Neural progenitor cell (in vitro differentiated cells): ENCODE data around the gene TMEM248. TPM values are rescaled to one million over a fixed set of nuclear protein-coding genes. Genes with fewer than 3 reads are reported as not detected.
"Not testable (repeated sequence)": the region's sequence is repeated elsewhere in the genome, so short reads cannot be mapped to it uniquely, and the experiment has no call there.

Source experiments
- DNase-seq: peaks from one replicate; pipeline ENCODE4 v3.0.0-alpha.2; 2016; ENCODE audit warnings: low spot score
- H2AFZ ChIP-seq: fragments of 200-600 bp; sonication (generic); replicated peaks from 2 replicates; pipeline ENCODE4 v1.6.1; 2016; ENCODE audit warnings: antibody characterized with exemption
- H3F3A ChIP-seq: fragments of 200-600 bp; sonication (generic); 2 replicates; pipeline ENCODE4 v1.6.1; 2016; ENCODE audit warnings: antibody characterized with exemption, low read depth
- H3K27ac ChIP-seq: fragments of 200-600 bp; sonication (generic); 2 replicates; pipeline ENCODE4 v1.5.1; 2016; ENCODE audit warnings: mild to moderate bottlenecking
- H3K27me3 ChIP-seq: fragments of 200-600 bp; sonication (generic); 2 replicates; pipeline ENCODE4 v1.6.1; 2016; ENCODE audit warnings: mild to moderate bottlenecking, moderate library complexity
- H3K36me3 ChIP-seq: fragments of 200-600 bp; sonication (generic); 2 replicates; pipeline ENCODE4 v1.5.1; 2016
- H3K4me1 ChIP-seq: fragments of 200-600 bp; sonication (generic); 2 replicates; pipeline ENCODE4 v1.6.1; 2016; ENCODE audit warnings: mixed run types
- H3K4me2 ChIP-seq: fragments of 200-600 bp; sonication (generic); 2 replicates; pipeline ENCODE4 v1.6.1; 2016
- H3K4me3 ChIP-seq: fragments of 200-600 bp; sonication (generic); 2 replicates; pipeline ENCODE4 v1.5.1; 2016
- H3K79me2 ChIP-seq: fragments of 200-600 bp; sonication (generic); 2 replicates; pipeline ENCODE4 v1.6.1; 2016; ENCODE audit warnings: low read depth
- H3K9ac ChIP-seq: fragments of 200-600 bp; sonication (generic); 2 replicates; pipeline ENCODE4 v1.6.1; 2016
- H3K9me3 ChIP-seq: fragments of 200-600 bp; sonication (generic); 2 replicates; pipeline ENCODE4 v1.5.1; 2016; ENCODE audit warnings: low read depth
- H4K20me1 ChIP-seq: fragments of 200-600 bp; sonication (generic); 2 replicates; pipeline ENCODE4 v1.6.1; 2016; ENCODE audit warnings: low read depth
- H3K27ac Mint-ChIP-seq: 3 replicates; pipeline ENCODE4 v1.8.0; 2021; ENCODE audit warnings: mixed read lengths
- H3K27me3 Mint-ChIP-seq: 2 replicates; pipeline ENCODE4 v1.8.0; 2022; ENCODE audit warnings: low read depth, mild to moderate bottlenecking, inconsistent platforms, moderate library complexity, mixed read lengths; ENCODE audit not compliant: insufficient read depth
- H3K36me3 Mint-ChIP-seq: 3 replicates; pipeline ENCODE4 v1.8.0; 2021; ENCODE audit warnings: mixed read lengths
- H3K4me1 Mint-ChIP-seq: 3 replicates; pipeline ENCODE4 v1.8.0; 2021; ENCODE audit warnings: mixed read lengths
- H3K4me3 Mint-ChIP-seq: 3 replicates; pipeline ENCODE4 v1.8.0; 2021; ENCODE audit warnings: mild to moderate bottlenecking, moderate library complexity, mixed read lengths
- H3K9me3 Mint-ChIP-seq: 3 replicates; pipeline ENCODE4 v1.8.0; 2020; ENCODE audit warnings: mixed read lengths
- CTCF ChIP-seq: fragments of 200-600 bp; sonication (generic); IDR thresholded peaks from 2 replicates; pipeline ENCODE4 v1.5.1; 2017; ENCODE audit warnings: antibody characterized with exemption, mild to moderate bottlenecking
- EZH2 ChIP-seq: fragments of 200-600 bp; sonication (generic); IDR thresholded peaks from 2 replicates; pipeline ENCODE4 v1.6.1; 2017; ENCODE audit warnings: antibody characterized with exemption, mild to moderate bottlenecking, moderate library complexity
- EZH2phosphoT487 ChIP-seq: fragments of 200-600 bp; sonication (generic); IDR thresholded peaks from 2 replicates; pipeline ENCODE4 v1.6.1; 2017; ENCODE audit warnings: antibody characterized with exemption
- total RNA-seq: library from RNA; depleted of rRNA; stranded (reverse); fragments of >200 nt; gene quantifications from 2 replicates; pipeline ENCODE4 v1.2.3, GENCODE V29; 2015; ENCODE audit warnings: low replicate concordance

The TMEM248 gene
- total RNA-seq, 1 donor from 2014 or later = 59.9 TPM

- Histone ChIP-seq H4K20me1 (no peaks in the 10 kb centered on the region), H3K27ac (no peak overlapping the region), H3K79me2 (no peaks in the 10 kb centered on the region), H3F3A (no peaks in the 10 kb centered on the region), H3K27me3 (no peaks in the 10 kb centered on the region), H3K9ac (no peak overlapping the region), H3K4me2 (no peak overlapping the region), H2AFZ (no peak overlapping the region), H3K4me1 (no peaks in the 10 kb centered on the region), H3K4me3 (no peak overlapping the region), H3K9me3 (no peaks in the 10 kb centered on the region), H3K36me3 (no peaks in the 10 kb centered on the region)
- H3K9me3 Mint-ChIP-seq = peaks cover 3% of the 10 kb centered on the region
- no peak overlapping the region for H3K4me3 Mint-ChIP-seq
- no peak for TF ChIP-seq CTCF
- TF ChIP-seq EZH2 = no peak
- TF ChIP-seq EZH2phosphoT487 = no peak
- DNase-seq = no peak
- H3K4me1 Mint-ChIP-seq = peaks cover 2% of the 10 kb centered on the region
- H3K27ac Mint-ChIP-seq = no peak overlapping the region
- H3K27me3 Mint-ChIP-seq = peaks cover 9% of the 10 kb centered on the region
- peaks cover 11% of the 10 kb centered on the region for H3K36me3 Mint-ChIP-seq
These were observed 40.1 kb downstream of the TMEM248 start for GRCh38 chr7:66961096-66961495.

- Histone ChIP-seq H3K4me3 (no peak overlapping the region), H3K4me1 (no peaks in the 10 kb centered on the region), H2AFZ (no peak overlapping the region), H4K20me1 (no peaks in the 10 kb centered on the region), H3K4me2 (no peak overlapping the region), H3K9me3 (no peaks in the 10 kb centered on the region), H3K9ac (no peak overlapping the region), H3K79me2 (no peaks in the 10 kb centered on the region), H3K27me3 (no peaks in the 10 kb centered on the region), H3K27ac (no peak overlapping the region), H3K36me3 (no peaks in the 10 kb centered on the region), H3F3A (no peaks in the 10 kb centered on the region)
- peaks cover 11% of the 10 kb centered on the region for H3K36me3 Mint-ChIP-seq
- H3K27ac Mint-ChIP-seq = no peak overlapping the region
- TF ChIP-seq EZH2phosphoT487 (no peak), EZH2 (no peak), CTCF (no peak)
- no peak for DNase-seq
- H3K4me3 Mint-ChIP-seq = no peak overlapping the region
- H3K9me3 Mint-ChIP-seq = peaks cover 3% of the 10 kb centered on the region
- H3K27me3 Mint-ChIP-seq = peaks cover 8% of the 10 kb centered on the region
- no peaks in the 10 kb centered on the region for H3K4me1 Mint-ChIP-seq
These were observed 43.4 kb downstream of the TMEM248 start for GRCh38 chr7:66964411-66964810.

GRCh38 chr7:66967029-66967428 lies 46.0 kb downstream of the TMEM248 start:
- peaks cover 11% of the 10 kb centered on the region for H3K27me3 Mint-ChIP-seq
- H4K20me1 ChIP-seq = no peaks in the 10 kb centered on the region
- H3K36me3 ChIP-seq = no peaks in the 10 kb centered on the region
- H3K4me1 Mint-ChIP-seq = no peaks in the 10 kb centered on the region
- H3K4me1 ChIP-seq = no peaks in the 10 kb centered on the region
- peaks cover 6% of the 10 kb centered on the region for H3K36me3 Mint-ChIP-seq
- H3K27me3 ChIP-seq = no peaks in the 10 kb centered on the region
- no peak overlapping the region for H2AFZ ChIP-seq
- no peak overlapping the region for H3K4me3 ChIP-seq
- no peak for TF ChIP-seq EZH2phosphoT487
- no peak for TF ChIP-seq CTCF
- no peak for TF ChIP-seq EZH2
- H3K9ac ChIP-seq = no peak overlapping the region
- H3K4me2 ChIP-seq = no peak overlapping the region
- DNase-seq = no peak
- H3K9me3 ChIP-seq = no peaks in the 10 kb centered on the region
- H3K27ac ChIP-seq = no peak overlapping the region
- peaks cover 3% of the 10 kb centered on the region for H3K9me3 Mint-ChIP-seq
- no peak overlapping the region for H3K4me3 Mint-ChIP-seq
- H3F3A ChIP-seq = no peaks in the 10 kb centered on the region
- no peak overlapping the region for H3K27ac Mint-ChIP-seq
- H3K79me2 ChIP-seq = no peaks in the 10 kb centered on the region

GRCh38 chr7:66969001-66969400 lies 48.0 kb downstream of the TMEM248 start:
- not testable (repeated sequence) for H3K36me3 Mint-ChIP-seq, H3K9me3 Mint-ChIP-seq, H3K4me3 Mint-ChIP-seq, H3K4me2 ChIP-seq, H2AFZ ChIP-seq, H3K79me2 ChIP-seq, H3K27me3 ChIP-seq, H3F3A ChIP-seq, H3K4me1 ChIP-seq, H3K36me3 ChIP-seq, DNase-seq, H4K20me1 ChIP-seq, H3K9ac ChIP-seq, H3K9me3 ChIP-seq, H3K27ac Mint-ChIP-seq, H3K4me1 Mint-ChIP-seq, H3K4me3 ChIP-seq, H3K27ac ChIP-seq
- H3K27me3 Mint-ChIP-seq = peaks cover 11% of the 10 kb centered on the region
